Cardiac muscle cell (in vitro differentiated cells and primary cell): ENCODE data around the gene ADAM11. TPM values are rescaled to one million over a fixed set of nuclear protein-coding genes. Genes with fewer than 3 reads are reported as not detected.

Experiments used
- DNase-seq, 2 donors: peaks; one replicate each; pipeline versions ENCODE4 v3.0.0 to v3.0.0-alpha.2; 2010 to 2017; ENCODE audit warnings: low read depth in 1 of 2, low spot score in 1 of 2
- H3K27ac ChIP-seq: fragments of 200-600 bp; sonication (generic); 2 replicates; pipeline ENCODE4 v1.5.1; 2016
- H3K27me3 ChIP-seq: fragments of 200-600 bp; sonication (generic); 2 replicates; pipeline ENCODE4 v1.6.0; 2016; ENCODE audit warnings: control low read depth
- H3K36me3 ChIP-seq: fragments of 200-600 bp; sonication (generic); 2 replicates; pipeline ENCODE4 v1.5.1; 2016; ENCODE audit warnings: control low read depth
- H3K4me1 ChIP-seq: fragments of 200-600 bp; sonication (generic); 2 replicates; pipeline ENCODE4 v1.8.1; 2017; ENCODE audit warnings: low read depth, mild to moderate bottlenecking, mixed run types
- H3K4me3 ChIP-seq: fragments of 200-600 bp; sonication (generic); 2 replicates; pipeline ENCODE4 v1.5.1; 2016; ENCODE audit warnings: mild to moderate bottlenecking
- H3K9me3 ChIP-seq: fragments of 200-600 bp; sonication (generic); 2 replicates; pipeline ENCODE4 v1.5.1; 2017; ENCODE audit warnings: low read depth, mild to moderate bottlenecking, control low read depth
- CTCF ChIP-seq: IDR thresholded peaks from 2 replicates; pipeline ENCODE4 v1.5.1; 2012; ENCODE audit warnings: low read depth, mild to moderate bottlenecking, low read length
- polyA plus RNA-seq: library from polyadenylated mRNA; unstranded; fragments of >200 nt; fragmentation: Nextera tagmentation; extraction: Ambion mirVana; gene quantifications from 2 replicates; pipeline ENCODE4 v1.2.1, GENCODE V29; 2016
- total RNA-seq: library from RNA; depleted of rRNA; stranded (reverse); fragments of >200 nt; gene quantifications from 2 replicates; pipeline ENCODE4 v1.2.3, GENCODE V29; 2016

Gene ADAM11
- total and polyA plus RNA-seq, 2 experiments from 2014 or later: 22.3 to 116 TPM

- no peak overlapping the region for H3K27ac ChIP-seq
- no peaks in the 10 kb centered on the region for H3K27me3 ChIP-seq
- H3K4me1 ChIP-seq: peaks cover 11% of the 10 kb centered on the region
- H3K4me3 ChIP-seq: peak overlapping the region; percentile 53
- TF ChIP-seq CTCF: peak; percentile 29
- H3K36me3 ChIP-seq: no peaks in the 10 kb centered on the region
- H3K9me3 ChIP-seq: no peaks in the 10 kb centered on the region
- peak in 1 of 2 donors; percentile 48 for DNase-seq
Observed at GRCh38 chr17:44759086-44759915, 513 bp downstream of the ADAM11 start.

GRCh38 chr17:44759916-44760243 is 1.1 kb downstream of the ADAM11 start:
- peaks cover 11% of the 10 kb centered on the region for H3K4me1 ChIP-seq
- H3K27me3 ChIP-seq: no peaks in the 10 kb centered on the region
- H3K9me3 ChIP-seq: no peaks in the 10 kb centered on the region
- no peak overlapping the region for H3K27ac ChIP-seq
- H3K36me3 ChIP-seq: no peaks in the 10 kb centered on the region
- DNase-seq: no peak
- TF ChIP-seq CTCF: no peak
- H3K4me3 ChIP-seq: peak overlapping the region; percentile 53

GRCh38 chr17:44760474-44761308 is 1.9 kb downstream of the ADAM11 start:
- H3K4me3 ChIP-seq: no peak overlapping the region
- TF ChIP-seq CTCF: no peak
- H3K36me3 ChIP-seq: no peaks in the 10 kb centered on the region
- DNase-seq: no peak
- H3K27me3 ChIP-seq: no peaks in the 10 kb centered on the region
- H3K9me3 ChIP-seq: no peaks in the 10 kb centered on the region
- H3K4me1 ChIP-seq: peaks cover 12% of the 10 kb centered on the region
- no peak overlapping the region for H3K27ac ChIP-seq

GRCh38 chr17:44761932-44762810 is 3.4 kb downstream of the ADAM11 start:
- no peak for DNase-seq
- Histone ChIP-seq H3K4me1 (peaks cover 18% of the 10 kb centered on the region), H3K4me3 (no peak overlapping the region), H3K27me3 (no peaks in the 10 kb centered on the region), H3K27ac (no peak overlapping the region), H3K36me3 (no peaks in the 10 kb centered on the region), H3K9me3 (no peaks in the 10 kb centered on the region)
- no peak for TF ChIP-seq CTCF

GRCh38 chr17:44763170-44763569 is 4.4 kb downstream of the ADAM11 start:
- no peak for DNase-seq
- TF ChIP-seq CTCF: no peak
- Histone ChIP-seq H3K9me3 (no peaks in the 10 kb centered on the region), H3K27ac (no peak overlapping the region), H3K36me3 (no peaks in the 10 kb centered on the region), H3K4me3 (no peak overlapping the region), H3K27me3 (no peaks in the 10 kb centered on the region), H3K4me1 (peaks cover 20% of the 10 kb centered on the region)
